ENCODE measurements around the gene ARHGAP11B.
"Not testable (repeated sequence)": the region's sequence is repeated elsewhere in the genome, so short reads cannot be mapped to it uniquely, and the experiment has no call there.

The ARHGAP11B gene

GRCh38 chr15:30625436-30626193 lies at the start of gene ARHGAP11B:
ARHGAP11B (plus strand) TSS chr15:30626128.
- not testable (repeated sequence) for DNase-seq

GRCh38 chr15:30579394-30579970 lies 46.4 kb upstream of the ARHGAP11B start:
- not testable (repeated sequence) for DNase-seq

- not testable (repeated sequence) for DNase-seq
Measured at GRCh38 chr15:30580716-30581115, 45.2 kb upstream of the ARHGAP11B start.

- not testable (repeated sequence) for DNase-seq
Measured at GRCh38 chr15:30598953-30599352, 27.0 kb upstream of the ARHGAP11B start.

DNA sequence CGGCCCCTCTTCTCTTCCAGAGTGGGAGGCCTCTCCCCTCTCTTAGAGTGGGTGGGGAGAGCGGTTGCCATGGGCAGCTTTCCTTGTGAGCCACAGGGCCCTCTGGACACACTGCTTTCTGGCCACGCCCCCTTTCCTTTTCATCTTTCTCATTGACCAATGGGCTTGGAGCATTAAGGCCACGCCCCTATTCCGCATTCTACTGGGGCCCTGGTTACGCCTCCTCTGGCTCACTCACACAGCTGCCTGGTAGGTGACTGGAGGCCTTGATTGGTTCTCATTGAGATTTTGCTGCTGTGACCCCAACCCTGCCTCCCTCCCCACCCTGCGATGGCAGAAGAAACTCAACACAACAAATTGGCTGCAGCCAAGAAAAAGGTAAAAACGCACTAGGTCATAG lies 22.1 kb upstream of the ARHGAP11B start, which contains the start of gene GOLGA8H:
Gene GOLGA8H, plus strand, starts transcription at position 233 of the 400 bp plus-strand sequence. Its CDS starts 98 bp downstream, at position 331.
- not testable (repeated sequence) for DNase-seq

DNA sequence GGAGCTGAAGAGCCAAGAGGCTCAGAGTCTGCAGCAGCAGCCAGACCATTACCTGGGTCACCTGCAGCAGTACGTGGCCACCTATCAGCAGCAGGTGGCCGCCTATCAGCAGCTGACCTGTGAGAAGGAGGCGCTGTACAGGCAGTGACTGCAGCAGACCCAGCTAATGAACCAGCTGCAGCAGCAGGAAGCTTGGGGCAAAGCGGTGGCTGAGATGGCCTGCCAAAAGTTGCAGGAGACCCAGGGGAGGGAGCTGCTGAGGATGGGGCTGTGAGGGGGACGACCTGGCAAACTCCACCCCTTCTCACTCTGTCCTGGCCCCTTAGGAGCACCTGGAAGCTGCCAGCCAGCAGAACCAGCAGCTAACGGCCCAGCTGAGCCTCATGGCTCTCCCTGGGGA lies 13.7 kb upstream of the ARHGAP11B start:
- not testable (repeated sequence) for DNase-seq

- DNase-seq, result not testable (repeated sequence)
Measured at GRCh38 chr15:30621342-30621741, 4.6 kb upstream of the ARHGAP11B start.

DNA sequence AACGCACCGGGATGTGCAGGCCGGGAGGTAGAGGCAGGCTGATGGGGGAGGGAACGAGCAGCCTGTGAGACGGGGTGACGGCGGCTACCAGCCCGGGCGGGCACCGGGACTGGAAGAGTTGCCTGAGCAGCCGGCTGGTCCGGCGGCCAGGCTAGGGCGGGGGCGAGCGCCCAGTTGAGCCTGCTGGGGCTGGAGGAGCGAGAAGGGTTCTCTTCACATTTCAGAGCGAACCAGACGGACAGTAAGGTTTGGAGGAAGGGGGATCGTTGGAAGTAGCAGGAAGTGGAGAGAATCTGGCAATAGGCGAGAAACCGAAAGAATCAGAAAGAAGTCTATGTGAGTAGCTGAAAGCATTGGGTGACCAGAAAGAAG lies 252 bp downstream of the ARHGAP11B start:
- not testable (repeated sequence) for DNase-seq

DNA sequence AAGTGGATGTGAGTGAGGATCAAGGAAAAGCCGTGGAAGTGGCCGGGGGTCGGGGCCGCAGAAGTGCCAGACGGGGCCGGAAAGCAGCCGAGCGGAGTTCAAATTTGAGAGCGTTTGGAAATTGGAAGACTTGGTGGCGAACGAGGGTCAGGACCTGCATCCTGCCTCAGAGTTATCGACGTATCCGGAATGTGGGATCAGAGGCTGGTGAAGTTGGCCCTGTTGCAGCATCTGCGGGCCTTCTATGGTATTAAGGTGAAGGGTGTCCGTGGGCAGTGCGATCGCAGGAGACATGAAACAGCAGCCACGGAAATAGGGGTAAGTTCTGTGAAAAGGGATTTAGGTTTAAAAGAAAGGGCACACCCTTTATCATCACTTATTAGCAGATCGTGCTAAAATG lies 704 bp downstream of the ARHGAP11B start:
- DNase-seq, result not testable (repeated sequence)

DNA sequence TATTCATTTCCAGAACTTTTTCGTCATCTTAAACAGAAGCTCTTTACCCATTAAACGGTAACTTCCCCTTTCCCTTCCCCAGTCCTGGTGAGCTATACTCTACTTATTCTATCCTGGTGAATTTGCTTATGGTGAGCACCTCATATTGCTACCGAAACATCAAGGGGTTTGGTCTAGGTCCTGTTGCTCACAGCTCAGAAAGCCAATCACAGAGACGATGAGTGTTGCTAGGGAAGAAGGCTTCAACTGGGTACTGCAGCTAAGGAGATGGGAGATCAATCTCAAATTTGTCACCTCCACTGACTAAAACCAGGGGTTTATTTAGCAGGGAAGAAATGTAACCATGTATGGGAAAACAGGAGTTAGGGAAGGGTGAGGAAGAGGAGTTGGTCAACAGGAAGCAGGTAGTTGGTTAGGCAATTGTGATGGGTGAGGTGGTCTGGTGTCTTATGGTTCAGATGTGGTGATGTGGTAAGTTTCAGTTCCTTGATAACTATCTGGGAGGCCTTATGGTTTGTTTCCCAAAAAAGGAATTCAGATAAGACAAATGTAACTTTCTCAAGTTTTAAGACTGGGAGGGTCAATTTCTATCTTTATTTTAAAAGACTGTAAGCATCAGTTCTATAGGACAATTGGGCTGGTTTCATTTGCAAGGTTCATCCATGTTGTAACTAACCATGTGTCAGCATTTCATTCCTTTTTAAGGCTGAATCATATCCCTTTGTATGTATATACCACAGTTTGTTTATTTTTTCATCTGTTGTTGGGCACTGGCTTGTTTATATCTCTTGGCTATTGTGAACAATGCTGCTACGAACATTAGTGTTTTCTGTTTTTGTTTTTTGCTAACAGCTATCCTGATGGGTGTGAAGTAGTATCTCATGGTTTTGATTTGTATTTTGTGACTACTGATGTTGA lies 24.3 kb downstream of the ARHGAP11B start:
- no peak for DNase-seq

- DNase-seq, result not testable (repeated sequence)
Measured at GRCh38 chr15:30661154-30661553, 35.2 kb downstream of the ARHGAP11B start.

DNA sequence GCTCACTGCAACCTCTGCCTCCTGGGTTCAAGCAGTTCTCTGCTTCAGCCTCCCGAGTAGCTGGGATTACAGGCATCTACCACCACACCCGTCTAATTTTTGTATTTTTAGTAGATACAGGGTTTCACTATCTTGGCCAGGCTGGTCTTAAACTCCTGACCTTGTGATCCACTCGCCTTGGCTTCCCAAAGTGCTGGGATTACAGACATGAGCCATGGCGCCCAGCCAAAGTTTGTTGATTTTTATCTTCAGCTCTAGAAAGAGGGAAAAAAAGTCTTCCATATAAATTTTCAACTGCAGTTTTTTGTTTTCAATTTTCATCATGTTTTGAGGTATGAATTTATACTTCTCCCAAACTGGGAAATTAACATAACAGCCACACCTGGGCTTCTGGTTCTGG lies 43.7 kb downstream of the ARHGAP11B start:
- DNase-seq, result not testable (repeated sequence)

DNA sequence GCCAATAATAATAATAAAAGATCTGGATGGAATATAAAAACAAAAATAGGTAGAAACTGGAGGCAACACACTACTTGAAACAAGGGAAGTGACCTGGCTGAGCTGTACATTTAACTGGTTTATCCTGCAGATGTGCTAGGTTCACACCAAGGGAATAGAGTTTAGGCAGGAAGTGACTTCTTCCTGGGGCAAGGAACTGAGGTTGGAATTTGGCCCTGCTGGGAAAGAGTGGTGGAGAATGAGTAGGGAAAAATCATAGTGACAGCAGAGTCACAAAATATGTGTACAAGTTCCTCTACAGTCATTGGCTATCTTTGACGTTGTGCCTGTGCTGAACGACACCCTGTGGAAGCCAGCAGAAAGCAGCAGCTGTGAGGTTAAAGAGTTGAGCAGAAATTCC lies 44.1 kb downstream of the ARHGAP11B start:
- no peak for DNase-seq

DNA sequence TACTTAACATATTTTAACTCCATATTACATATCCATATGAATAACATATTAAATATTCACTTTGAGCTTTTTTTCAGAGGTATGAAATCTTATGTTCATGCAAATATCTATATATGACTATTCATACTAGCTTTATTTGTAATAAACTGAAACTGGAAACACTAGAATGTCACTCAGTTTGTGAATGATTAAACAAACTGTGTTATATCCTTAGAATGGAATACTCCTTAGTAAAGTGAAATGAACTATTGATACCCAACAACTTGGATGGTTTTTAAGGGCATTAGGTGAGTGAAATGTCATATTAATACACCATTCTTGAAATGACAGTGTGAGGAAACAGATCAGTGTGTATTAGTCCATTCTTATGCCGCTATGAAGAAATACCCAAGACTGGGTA lies 45.4 kb downstream of the ARHGAP11B start:
- no peak for DNase-seq

- no peak for DNase-seq
Measured at GRCh38 chr15:30675126-30675525, 49.2 kb downstream of the ARHGAP11B start.

GRCh38 chr15:30675891-30676290 lies 50.0 kb downstream of the ARHGAP11B start:
- DNase-seq, result not testable (repeated sequence)

GRCh38 chr15:30680997-30681396 lies 55.1 kb downstream of the ARHGAP11B start:
- not testable (repeated sequence) for DNase-seq

GRCh38 chr15:30685709-30686285 lies 59.9 kb downstream of the ARHGAP11B start:
- not testable (repeated sequence) for DNase-seq

DNA sequence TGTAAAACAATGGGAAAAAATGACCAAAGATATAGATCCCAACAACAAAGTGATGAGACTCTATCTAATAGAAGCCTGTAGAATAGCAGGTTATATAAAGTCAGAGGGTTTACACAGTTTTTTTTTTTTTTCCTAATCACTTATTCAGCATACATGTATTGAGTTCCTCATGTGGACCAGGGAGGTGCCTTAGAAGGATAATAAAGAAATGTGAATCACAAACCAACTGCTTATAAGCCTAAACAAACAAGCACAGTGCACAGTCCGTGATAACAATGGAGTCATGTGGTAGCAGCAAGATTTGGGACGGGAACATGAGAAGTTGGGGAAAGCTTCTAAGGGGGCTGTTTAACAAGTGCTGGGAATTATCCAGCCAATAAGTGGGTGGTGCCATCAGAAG lies 60.7 kb downstream of the ARHGAP11B start:
- DNase-seq, result not testable (repeated sequence)

All from NCI-H1436 (cell line).